Liver (tissue), 9 donors: Measurements from ENCODE around the gene TMED10. TPM values are rescaled to one million over a fixed set of nuclear protein-coding genes. Genes with fewer than 3 reads are reported as not detected.

Experiments
- DNase-seq: peaks from one replicate; pipeline ENCODE4 v3.0.0-alpha.2; 2017; ENCODE audit warnings: low spot score
- H3K27ac ChIP-seq, 2 donors: one replicate each; pipeline ENCODE4 v1.7.0; 2013; ENCODE audit warnings: inconsistent platforms in 2 of 2, low read length in 2 of 2, control low read depth in 1 of 2, low read depth in 1 of 2, mild to moderate bottlenecking in 1 of 2
- H3K27me3 ChIP-seq, 4 donors: one replicate each; pipeline versions ENCODE4 v1.6.1 to v1.7.0; 2013; ENCODE audit warnings: low read length in 3 of 4, inconsistent platforms in 1 of 4, mild to moderate bottlenecking in 1 of 4, moderate library complexity in 1 of 4; ENCODE audit not compliant: control insufficient read depth in 4 of 4, insufficient read depth in 4 of 4
- H3K36me3 ChIP-seq, 4 donors: one replicate each; pipeline versions ENCODE4 v1.6.1 to v1.7.0; 2013; ENCODE audit warnings: low read length in 3 of 4, mild to moderate bottlenecking in 3 of 4, low read depth in 1 of 4, moderate library complexity in 1 of 4; ENCODE audit not compliant: control insufficient read depth in 4 of 4, insufficient read depth in 3 of 4
- H3K4me1 ChIP-seq, 4 donors: one replicate each; pipeline versions ENCODE4 v1.6.1 to v1.7.0; 2013; ENCODE audit warnings: low read length in 3 of 4, mild to moderate bottlenecking in 3 of 4, moderate library complexity in 1 of 4; ENCODE audit not compliant: control insufficient read depth in 4 of 4, insufficient read depth in 4 of 4
- H3K4me3 ChIP-seq, 3 donors: one replicate each; pipeline versions ENCODE4 v1.6.1 to v1.7.0; 2013; ENCODE audit warnings: low read length in 3 of 3, control low read depth in 1 of 3, low read depth in 1 of 3, mild to moderate bottlenecking in 1 of 3
- H3K9ac ChIP-seq, 2 donors: one replicate each; pipeline ENCODE4 v1.7.0; 2013; ENCODE audit warnings: low read length in 2 of 2, mild to moderate bottlenecking in 2 of 2, moderate library complexity in 2 of 2, control low read depth in 1 of 2, low read depth in 1 of 2
- H3K9me3 ChIP-seq, 4 donors: one replicate each; pipeline versions ENCODE4 v1.6.1 to v1.7.0; 2013; ENCODE audit warnings: low read length in 3 of 4; ENCODE audit not compliant: control insufficient read depth in 4 of 4
- EGR1 ChIP-seq, 2 donors: IDR thresholded peaks; 2 replicates each; pipeline ENCODE4 v1.6.1; 2016 to 2018; ENCODE audit warnings: antibody characterized with exemption in 2 of 2, low read depth in 2 of 2
- FOXA1 ChIP-seq: IDR thresholded peaks from 2 replicates; pipeline ENCODE4 v1.6.1; 2016; ENCODE audit warnings: antibody characterized with exemption
- FOXA2 ChIP-seq: IDR thresholded peaks from 2 replicates; pipeline ENCODE4 v1.6.1; 2016; ENCODE audit warnings: antibody characterized with exemption
- GABPA ChIP-seq, 2 donors: IDR thresholded peaks in 1 of 2; conservative IDR thresholded peaks in 1 of 2; 2 replicates each; pipeline ENCODE4 v1.6.1; 2016; ENCODE audit warnings: antibody characterized with exemption in 2 of 2, mild to moderate bottlenecking in 1 of 2, moderate library complexity in 1 of 2
- HNF4G ChIP-seq: IDR thresholded peaks from 2 replicates; pipeline ENCODE4 v1.6.1; 2016; ENCODE audit warnings: antibody characterized with exemption
- JUND ChIP-seq, 2 donors: IDR thresholded peaks; 2 replicates each; pipeline ENCODE4 v1.6.1; 2016; ENCODE audit warnings: antibody characterized with exemption in 2 of 2
- NR2F2 ChIP-seq: IDR thresholded peaks from 2 replicates; pipeline ENCODE4 v1.6.1; 2016; ENCODE audit warnings: antibody characterized with exemption
- RAD21 ChIP-seq, 2 donors: IDR thresholded peaks; 2 replicates each; pipeline ENCODE4 v1.6.1; 2016; ENCODE audit warnings: antibody characterized with exemption in 2 of 2, mild to moderate bottlenecking in 2 of 2
- RXRA ChIP-seq, 2 donors: IDR thresholded peaks; 2 replicates each; pipeline ENCODE4 v1.6.1; 2017 to 2018; ENCODE audit warnings: antibody characterized with exemption in 2 of 2, mild to moderate bottlenecking in 1 of 2
- SP1 ChIP-seq: IDR thresholded peaks from 2 replicates; pipeline ENCODE4 v1.6.1; 2018; ENCODE audit warnings: antibody characterized with exemption, mild to moderate bottlenecking
- TAF1 ChIP-seq: conservative IDR thresholded peaks from 2 replicates; pipeline ENCODE4 v1.6.1; 2016; ENCODE audit warnings: antibody characterized with exemption, mild to moderate bottlenecking
- YY1 ChIP-seq: IDR thresholded peaks from 2 replicates; pipeline ENCODE4 v1.6.1; 2016; ENCODE audit warnings: antibody characterized with exemption, mild to moderate bottlenecking
- WGBS: extraction: QIAGEN DNeasy Blood & Tissue Kit; methylation state at CpG from one replicate; pipeline ENCODE4 v1.1.7; 2013; 5-methylcytosine and 5-hydroxymethylcytosine counted together
- polyA plus RNA-seq, 2 donors: library from polyadenylated mRNA; stranded (reverse) in 1 of 2; unstranded in 1 of 2; fragments of 200-250 nt in 1 of 2; fragments of >200 nt in 1 of 2; fragmentation: Nextera tagmentation in 1 of 2; extraction: Ambion mirVana in 1 of 2; gene quantifications; one replicate each; pipeline versions ENCODE4 v1.2.1 to v1.2.3, GENCODE V29; 2013 to 2015
- total RNA-seq, 2 donors: library from RNA; depleted of rRNA; stranded (reverse); fragments of >200 nt; gene quantifications; one replicate each; pipeline ENCODE4 v1.2.3, GENCODE V29; 2014
- TF ChIP-seq, protein P1 (sequence below): IDR thresholded peaks from 2 replicates; pipeline ENCODE4 v1.6.1; 2016; ENCODE audit warnings: antibody characterized with exemption, mild to moderate bottlenecking
- TF ChIP-seq, protein P2 (sequence below): fragments of 150-350 bp; IDR thresholded peaks from 2 replicates; pipeline ENCODE4 v1.5.1; 2017; ENCODE audit warnings: improper control_type of control experiment, low read depth, low read length; ENCODE audit not compliant: missing input control
- TF ChIP-seq, protein P3 (sequence below): IDR thresholded peaks from 2 replicates; pipeline ENCODE4 v1.6.1; 2016; ENCODE audit warnings: antibody characterized with exemption
- TF ChIP-seq, protein P4 (sequence below): IDR thresholded peaks from 2 replicates; pipeline ENCODE4 v1.6.1; 2016; ENCODE audit warnings: antibody characterized with exemption
- TF ChIP-seq, protein P5 (sequence below): IDR thresholded peaks from 2 replicates; pipeline ENCODE4 v1.6.1; 2016; ENCODE audit warnings: antibody characterized with exemption
- donor health status: healthy.
- donor health status: healthy.
- donor health status: healthy.
- donor health status: healthy.
- donor health status: healthy.

TMED10 gene
- total and polyA plus RNA-seq, 4 donors = 167 to 349 (median 252) TPM

DNA sequence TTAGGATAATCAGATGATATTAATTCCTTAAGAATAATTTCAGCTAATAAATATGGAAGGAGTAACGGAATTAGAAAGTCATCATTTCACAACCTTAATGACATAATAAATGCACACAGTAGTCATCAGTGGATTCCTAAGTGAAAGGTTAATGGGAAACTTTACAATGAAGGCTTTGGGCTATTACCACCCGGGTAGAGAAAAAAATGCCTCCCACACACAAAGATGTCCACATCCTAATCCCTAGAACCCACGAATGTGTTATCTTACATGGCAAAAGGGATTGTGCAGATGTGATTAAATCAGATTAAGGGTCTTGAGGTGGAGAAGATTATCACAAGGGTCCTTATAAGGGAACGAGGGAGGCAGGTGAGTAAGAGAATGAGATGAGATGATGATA is 5.6 kb downstream of the TMED10 start:
- TF ChIP-seq YY1 = no peak
- no peak for TF ChIP-seq HNF4G
- TF ChIP-seq, protein P1, sequence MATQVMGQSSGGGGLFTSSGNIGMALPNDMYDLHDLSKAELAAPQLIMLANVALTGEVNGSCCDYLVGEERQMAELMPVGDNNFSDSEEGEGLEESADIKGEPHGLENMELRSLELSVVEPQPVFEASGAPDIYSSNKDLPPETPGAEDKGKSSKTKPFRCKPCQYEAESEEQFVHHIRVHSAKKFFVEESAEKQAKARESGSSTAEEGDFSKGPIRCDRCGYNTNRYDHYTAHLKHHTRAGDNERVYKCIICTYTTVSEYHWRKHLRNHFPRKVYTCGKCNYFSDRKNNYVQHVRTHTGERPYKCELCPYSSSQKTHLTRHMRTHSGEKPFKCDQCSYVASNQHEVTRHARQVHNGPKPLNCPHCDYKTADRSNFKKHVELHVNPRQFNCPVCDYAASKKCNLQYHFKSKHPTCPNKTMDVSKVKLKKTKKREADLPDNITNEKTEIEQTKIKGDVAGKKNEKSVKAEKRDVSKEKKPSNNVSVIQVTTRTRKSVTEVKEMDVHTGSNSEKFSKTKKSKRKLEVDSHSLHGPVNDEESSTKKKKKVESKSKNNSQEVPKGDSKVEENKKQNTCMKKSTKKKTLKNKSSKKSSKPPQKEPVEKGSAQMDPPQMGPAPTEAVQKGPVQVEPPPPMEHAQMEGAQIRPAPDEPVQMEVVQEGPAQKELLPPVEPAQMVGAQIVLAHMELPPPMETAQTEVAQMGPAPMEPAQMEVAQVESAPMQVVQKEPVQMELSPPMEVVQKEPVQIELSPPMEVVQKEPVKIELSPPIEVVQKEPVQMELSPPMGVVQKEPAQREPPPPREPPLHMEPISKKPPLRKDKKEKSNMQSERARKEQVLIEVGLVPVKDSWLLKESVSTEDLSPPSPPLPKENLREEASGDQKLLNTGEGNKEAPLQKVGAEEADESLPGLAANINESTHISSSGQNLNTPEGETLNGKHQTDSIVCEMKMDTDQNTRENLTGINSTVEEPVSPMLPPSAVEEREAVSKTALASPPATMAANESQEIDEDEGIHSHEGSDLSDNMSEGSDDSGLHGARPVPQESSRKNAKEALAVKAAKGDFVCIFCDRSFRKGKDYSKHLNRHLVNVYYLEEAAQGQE = no peak
- TF ChIP-seq SP1 = no peak
- TF ChIP-seq, protein P2, sequence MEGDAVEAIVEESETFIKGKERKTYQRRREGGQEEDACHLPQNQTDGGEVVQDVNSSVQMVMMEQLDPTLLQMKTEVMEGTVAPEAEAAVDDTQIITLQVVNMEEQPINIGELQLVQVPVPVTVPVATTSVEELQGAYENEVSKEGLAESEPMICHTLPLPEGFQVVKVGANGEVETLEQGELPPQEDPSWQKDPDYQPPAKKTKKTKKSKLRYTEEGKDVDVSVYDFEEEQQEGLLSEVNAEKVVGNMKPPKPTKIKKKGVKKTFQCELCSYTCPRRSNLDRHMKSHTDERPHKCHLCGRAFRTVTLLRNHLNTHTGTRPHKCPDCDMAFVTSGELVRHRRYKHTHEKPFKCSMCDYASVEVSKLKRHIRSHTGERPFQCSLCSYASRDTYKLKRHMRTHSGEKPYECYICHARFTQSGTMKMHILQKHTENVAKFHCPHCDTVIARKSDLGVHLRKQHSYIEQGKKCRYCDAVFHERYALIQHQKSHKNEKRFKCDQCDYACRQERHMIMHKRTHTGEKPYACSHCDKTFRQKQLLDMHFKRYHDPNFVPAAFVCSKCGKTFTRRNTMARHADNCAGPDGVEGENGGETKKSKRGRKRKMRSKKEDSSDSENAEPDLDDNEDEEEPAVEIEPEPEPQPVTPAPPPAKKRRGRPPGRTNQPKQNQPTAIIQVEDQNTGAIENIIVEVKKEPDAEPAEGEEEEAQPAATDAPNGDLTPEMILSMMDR = no peak
- TF ChIP-seq, protein P3, sequence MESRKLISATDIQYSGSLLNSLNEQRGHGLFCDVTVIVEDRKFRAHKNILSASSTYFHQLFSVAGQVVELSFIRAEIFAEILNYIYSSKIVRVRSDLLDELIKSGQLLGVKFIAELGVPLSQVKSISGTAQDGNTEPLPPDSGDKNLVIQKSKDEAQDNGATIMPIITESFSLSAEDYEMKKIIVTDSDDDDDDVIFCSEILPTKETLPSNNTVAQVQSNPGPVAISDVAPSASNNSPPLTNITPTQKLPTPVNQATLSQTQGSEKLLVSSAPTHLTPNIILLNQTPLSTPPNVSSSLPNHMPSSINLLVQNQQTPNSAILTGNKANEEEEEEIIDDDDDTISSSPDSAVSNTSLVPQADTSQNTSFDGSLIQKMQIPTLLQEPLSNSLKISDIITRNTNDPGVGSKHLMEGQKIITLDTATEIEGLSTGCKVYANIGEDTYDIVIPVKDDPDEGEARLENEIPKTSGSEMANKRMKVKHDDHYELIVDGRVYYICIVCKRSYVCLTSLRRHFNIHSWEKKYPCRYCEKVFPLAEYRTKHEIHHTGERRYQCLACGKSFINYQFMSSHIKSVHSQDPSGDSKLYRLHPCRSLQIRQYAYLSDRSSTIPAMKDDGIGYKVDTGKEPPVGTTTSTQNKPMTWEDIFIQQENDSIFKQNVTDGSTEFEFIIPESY = no peak
- TF ChIP-seq GABPA (IDR thresholded peaks at IDR 0.05 in 1 of 2, conservative IDR thresholded peaks at IDR 0.05 in 1 of 2) = no peak
- TF ChIP-seq EGR1 (IDR thresholded peaks at IDR 0.05; ENCODE audit: low read depth in 2 of 2) = no peak
- TF ChIP-seq, protein P4, sequence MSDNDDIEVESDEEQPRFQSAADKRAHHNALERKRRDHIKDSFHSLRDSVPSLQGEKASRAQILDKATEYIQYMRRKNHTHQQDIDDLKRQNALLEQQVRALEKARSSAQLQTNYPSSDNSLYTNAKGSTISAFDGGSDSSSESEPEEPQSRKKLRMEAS = no peak
- no peak for TF ChIP-seq TAF1
- no peak for TF ChIP-seq NR2F2
- no peak for TF ChIP-seq FOXA2
- TF ChIP-seq, protein P5, sequence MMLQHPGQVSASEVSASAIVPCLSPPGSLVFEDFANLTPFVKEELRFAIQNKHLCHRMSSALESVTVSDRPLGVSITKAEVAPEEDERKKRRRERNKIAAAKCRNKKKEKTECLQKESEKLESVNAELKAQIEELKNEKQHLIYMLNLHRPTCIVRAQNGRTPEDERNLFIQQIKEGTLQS = no peak
- no peak for TF ChIP-seq RXRA (IDR thresholded peaks at IDR 0.05)
- TF ChIP-seq JUND (IDR thresholded peaks at IDR 0.05) = no peak
- no peak for TF ChIP-seq RAD21 (IDR thresholded peaks at IDR 0.05)
- no peak for TF ChIP-seq FOXA1
- no peaks in the 10 kb centered on the region for H3K36me3 ChIP-seq
- no peaks in the 10 kb centered on the region for H3K9me3 ChIP-seq
- DNase-seq = no peak
- WGBS = 76% methylated on average over 4 of the region's 4 CpGs
- peaks cover 3 to 23% (median 15%) of the 10 kb centered on the region in 4 donors for H3K4me1 ChIP-seq
- no peak overlapping the region for H3K4me3 ChIP-seq
- H3K27me3 ChIP-seq = no peaks in the 10 kb centered on the region
- no peak overlapping the region for H3K9ac ChIP-seq
- H3K27ac ChIP-seq = no peak overlapping the region
